Measurements from ENCODE around the gene NUP98.

DNA sequence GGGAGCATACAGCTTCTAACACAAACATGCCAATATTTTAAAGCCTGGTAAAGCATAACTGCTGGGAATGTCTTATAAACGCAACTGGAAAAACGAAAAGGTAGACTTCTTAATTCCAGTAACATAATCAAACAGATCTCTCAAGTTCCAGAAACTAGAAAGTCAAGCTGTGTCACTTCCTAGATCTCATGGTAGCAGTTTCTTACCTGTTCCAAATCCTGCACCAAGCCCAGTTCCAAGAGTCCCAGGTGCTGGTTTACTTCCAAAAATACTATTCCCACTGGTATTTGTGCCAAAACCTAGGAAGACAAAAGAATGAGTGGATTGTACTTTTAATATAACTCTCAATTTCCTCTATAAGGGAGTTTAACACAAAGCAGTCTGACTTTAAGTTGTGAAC is 44.2 kb downstream of the NUP98 start:
- TF ChIP-seq, protein P1, sequence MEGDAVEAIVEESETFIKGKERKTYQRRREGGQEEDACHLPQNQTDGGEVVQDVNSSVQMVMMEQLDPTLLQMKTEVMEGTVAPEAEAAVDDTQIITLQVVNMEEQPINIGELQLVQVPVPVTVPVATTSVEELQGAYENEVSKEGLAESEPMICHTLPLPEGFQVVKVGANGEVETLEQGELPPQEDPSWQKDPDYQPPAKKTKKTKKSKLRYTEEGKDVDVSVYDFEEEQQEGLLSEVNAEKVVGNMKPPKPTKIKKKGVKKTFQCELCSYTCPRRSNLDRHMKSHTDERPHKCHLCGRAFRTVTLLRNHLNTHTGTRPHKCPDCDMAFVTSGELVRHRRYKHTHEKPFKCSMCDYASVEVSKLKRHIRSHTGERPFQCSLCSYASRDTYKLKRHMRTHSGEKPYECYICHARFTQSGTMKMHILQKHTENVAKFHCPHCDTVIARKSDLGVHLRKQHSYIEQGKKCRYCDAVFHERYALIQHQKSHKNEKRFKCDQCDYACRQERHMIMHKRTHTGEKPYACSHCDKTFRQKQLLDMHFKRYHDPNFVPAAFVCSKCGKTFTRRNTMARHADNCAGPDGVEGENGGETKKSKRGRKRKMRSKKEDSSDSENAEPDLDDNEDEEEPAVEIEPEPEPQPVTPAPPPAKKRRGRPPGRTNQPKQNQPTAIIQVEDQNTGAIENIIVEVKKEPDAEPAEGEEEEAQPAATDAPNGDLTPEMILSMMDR (IDR thresholded peaks at IDR 0.05) = no peak
- TF ChIP-seq EP300 (IDR thresholded peaks at IDR 0.05) (no peak), POLR2A (IDR thresholded peaks at IDR 0.05) (no peak), POLR2AphosphoS5 (IDR thresholded peaks at IDR 0.05) (no peak)
